Mesenchymal stem cell (in vitro differentiated cells and primary cell): ENCODE results near the gene SLC27A2.
A peak's percentile ranks its signal among the peaks of the same experiment; 100 is the strongest.

Experiments
- DNase-seq: peaks from one replicate; pipeline ENCODE4 v3.0.0-alpha.2; 2013
- H2AFZ ChIP-seq: one replicate; pipeline ENCODE4 v1.6.1; 2013; ENCODE audit warnings: low read depth, mild to moderate bottlenecking, control low read depth, inconsistent platforms, low read length, moderate library complexity
- H2AK5ac ChIP-seq: 2 replicates; pipeline ENCODE4 v1.6.1; 2013; ENCODE audit warnings: low read length, moderate library complexity, mild to moderate bottlenecking, inconsistent platforms; ENCODE audit not compliant: severe bottlenecking
- H2BK120ac ChIP-seq: one replicate; pipeline ENCODE4 v1.6.1; 2013; ENCODE audit warnings: low read depth, mild to moderate bottlenecking, inconsistent platforms, low read length, moderate library complexity
- H2BK12ac ChIP-seq, 2 experiments: one replicate each; pipeline ENCODE4 v1.6.1; 2013; ENCODE audit warnings: inconsistent platforms in 2 of 2, low read length in 2 of 2, mild to moderate bottlenecking in 2 of 2, moderate library complexity in 2 of 2, control low read depth in 1 of 2
- H2BK15ac ChIP-seq: one replicate; pipeline ENCODE4 v1.6.1; 2013; ENCODE audit warnings: mild to moderate bottlenecking, low read depth, inconsistent platforms; ENCODE audit not compliant: poor library complexity, severe bottlenecking
- H2BK5ac ChIP-seq: 2 replicates; pipeline ENCODE4 v1.6.1; 2013; ENCODE audit warnings: low read depth, mild to moderate bottlenecking, low read length, control low read depth, inconsistent platforms; ENCODE audit not compliant: poor library complexity, severe bottlenecking
- H3K14ac ChIP-seq, 2 experiments: one replicate each; pipeline ENCODE4 v1.6.1; 2013; ENCODE audit warnings: inconsistent platforms in 2 of 2, low read length in 2 of 2, control low read depth in 1 of 2, mild to moderate bottlenecking in 1 of 2, moderate library complexity in 1 of 2
- H3K18ac ChIP-seq, 2 experiments: one replicate each; pipeline ENCODE4 v1.6.1; 2013; ENCODE audit warnings: inconsistent platforms in 2 of 2, low read length in 2 of 2, control low read depth in 1 of 2, low read depth in 1 of 2, mild to moderate bottlenecking in 1 of 2
- H3K23ac ChIP-seq, 2 experiments: one replicate each; pipeline ENCODE4 v1.6.1; 2013; ENCODE audit warnings: inconsistent platforms in 2 of 2, low read length in 2 of 2, mild to moderate bottlenecking in 2 of 2, moderate library complexity in 2 of 2, control low read depth in 1 of 2
- H3K27ac ChIP-seq: 2 replicates; pipeline ENCODE4 v1.5.1; 2013; ENCODE audit warnings: mild to moderate bottlenecking, moderate library complexity, low read length, control low read depth, inconsistent platforms; ENCODE audit not compliant: poor library complexity, severe bottlenecking
- H3K27me3 ChIP-seq, 2 experiments: 2 replicates each; pipeline versions ENCODE4 v1.6.1 to v1.7.0; 2013; ENCODE audit warnings: low read length in 2 of 2, mild to moderate bottlenecking in 2 of 2, moderate library complexity in 2 of 2, control low read depth in 1 of 2, inconsistent platforms in 1 of 2; ENCODE audit not compliant: control insufficient read depth in 1 of 2, insufficient read depth in 1 of 2
- H3K36me3 ChIP-seq, 2 experiments: 2 replicates each; pipeline versions ENCODE4 v1.6.1 to v1.7.0; 2013; ENCODE audit warnings: low read length in 2 of 2, control low read depth in 1 of 2, inconsistent platforms in 1 of 2, low read depth in 1 of 2, mild to moderate bottlenecking in 1 of 2; ENCODE audit not compliant: insufficient read depth in 2 of 2, control insufficient read depth in 1 of 2
- H3K4ac ChIP-seq, 2 experiments: one replicate each; pipeline ENCODE4 v1.6.1; 2013; ENCODE audit warnings: inconsistent platforms in 2 of 2, low read length in 2 of 2, mild to moderate bottlenecking in 2 of 2, moderate library complexity in 2 of 2, control low read depth in 1 of 2, low read depth in 1 of 2
- H3K4me1 ChIP-seq: 2 replicates; pipeline ENCODE4 v1.6.1; 2013; ENCODE audit warnings: low read depth, low read length, control low read depth; ENCODE audit not compliant: control insufficient read depth, insufficient read depth
- H3K4me2 ChIP-seq: 2 replicates; pipeline ENCODE4 v1.6.1; 2013; ENCODE audit warnings: low read length, mild to moderate bottlenecking, inconsistent platforms; ENCODE audit not compliant: poor library complexity, severe bottlenecking
- H3K4me3 ChIP-seq, 2 experiments: 2 replicates each; pipeline versions ENCODE4 v1.5.1 to v1.7.0; 2013; ENCODE audit warnings: low read length in 2 of 2, mild to moderate bottlenecking in 2 of 2, control low read depth in 1 of 2, low read depth in 1 of 2; ENCODE audit not compliant: insufficient read depth in 1 of 2
- H3K79me1 ChIP-seq: replicated peaks from 2 replicates; pipeline ENCODE4 v1.6.1; 2013; ENCODE audit warnings: mild to moderate bottlenecking, control low read depth, low read length, inconsistent platforms; ENCODE audit not compliant: poor library complexity, severe bottlenecking
- H3K9ac ChIP-seq: 2 replicates; pipeline ENCODE4 v1.7.0; 2013; ENCODE audit warnings: mild to moderate bottlenecking, low read length, moderate library complexity
- H3K9me3 ChIP-seq: 2 replicates; pipeline ENCODE4 v1.7.0; 2013; ENCODE audit warnings: mild to moderate bottlenecking, low read length; ENCODE audit not compliant: control insufficient read depth
- H4K8ac ChIP-seq: one replicate; pipeline ENCODE4 v1.6.1; 2013; ENCODE audit warnings: inconsistent platforms, mild to moderate bottlenecking, low read length, moderate library complexity
- H4K91ac ChIP-seq: one replicate; pipeline ENCODE4 v1.6.1; 2013; ENCODE audit warnings: mild to moderate bottlenecking, low read length, inconsistent platforms
- WGBS: methylation state at CpG from one replicate; pipeline ENCODE4 v1.1.7; 2013; ENCODE audit warnings: mixed read lengths; 5-methylcytosine and 5-hydroxymethylcytosine counted together

SLC27A2 gene

GRCh38 chr15:50236433-50236832 is 54.4 kb downstream of the SLC27A2 start:
- H3K27ac ChIP-seq: no peak overlapping the region
- H4K8ac ChIP-seq: no peak overlapping the region
- no peak overlapping the region for H3K9ac ChIP-seq
- H2BK5ac ChIP-seq: no peak overlapping the region
- no peak overlapping the region for H2BK15ac ChIP-seq
- no peaks in the 10 kb centered on the region for H3K27me3 ChIP-seq
- H3K9me3 ChIP-seq: no peaks in the 10 kb centered on the region
- 92% methylated on average over 9 of the region's 9 CpGs for WGBS
- no peak overlapping the region for H3K23ac ChIP-seq
- no peak overlapping the region for H2BK12ac ChIP-seq
- no peaks in the 10 kb centered on the region for H3K36me3 ChIP-seq
- no peak overlapping the region for H3K4me3 ChIP-seq
- H3K18ac ChIP-seq: no peak overlapping the region
- H3K4me1 ChIP-seq: no peaks in the 10 kb centered on the region
- no peaks in the 10 kb centered on the region for H3K79me1 ChIP-seq
- no peak overlapping the region for H2AK5ac ChIP-seq
- H3K4me2 ChIP-seq: no peak overlapping the region
- DNase-seq: no peak
- no peak overlapping the region for H4K91ac ChIP-seq
- no peak overlapping the region for H2BK120ac ChIP-seq
- H3K14ac ChIP-seq: no peak overlapping the region
- H2AFZ ChIP-seq: no peak overlapping the region
- H3K4ac ChIP-seq: no peak overlapping the region

- Histone ChIP-seq H3K9ac (no peak overlapping the region), H2BK15ac (no peak overlapping the region), H3K27ac (no peak overlapping the region), H4K8ac (no peak overlapping the region), H2BK5ac (no peak overlapping the region), H3K4me1 (no peaks in the 10 kb centered on the region), H2BK120ac (no peak overlapping the region), H3K14ac (no peak overlapping the region), H2AFZ (no peak overlapping the region), H3K4ac (no peak overlapping the region), H4K91ac (no peak overlapping the region), H3K79me1 (no peaks in the 10 kb centered on the region), H2AK5ac (no peak overlapping the region), H3K23ac (no peak overlapping the region), H3K18ac (no peak overlapping the region), H3K27me3 (no peaks in the 10 kb centered on the region), H3K9me3 (no peaks in the 10 kb centered on the region), H3K4me2 (no peak overlapping the region), H3K4me3 (no peak overlapping the region), H3K36me3 (no peaks in the 10 kb centered on the region), H2BK12ac (no peak overlapping the region)
- 83% methylated on average over 2 of the region's 2 CpGs for WGBS
- DNase-seq: no peak
Measured at GRCh38 chr15:50238255-50238654, 56.3 kb downstream of the SLC27A2 start.

DNA sequence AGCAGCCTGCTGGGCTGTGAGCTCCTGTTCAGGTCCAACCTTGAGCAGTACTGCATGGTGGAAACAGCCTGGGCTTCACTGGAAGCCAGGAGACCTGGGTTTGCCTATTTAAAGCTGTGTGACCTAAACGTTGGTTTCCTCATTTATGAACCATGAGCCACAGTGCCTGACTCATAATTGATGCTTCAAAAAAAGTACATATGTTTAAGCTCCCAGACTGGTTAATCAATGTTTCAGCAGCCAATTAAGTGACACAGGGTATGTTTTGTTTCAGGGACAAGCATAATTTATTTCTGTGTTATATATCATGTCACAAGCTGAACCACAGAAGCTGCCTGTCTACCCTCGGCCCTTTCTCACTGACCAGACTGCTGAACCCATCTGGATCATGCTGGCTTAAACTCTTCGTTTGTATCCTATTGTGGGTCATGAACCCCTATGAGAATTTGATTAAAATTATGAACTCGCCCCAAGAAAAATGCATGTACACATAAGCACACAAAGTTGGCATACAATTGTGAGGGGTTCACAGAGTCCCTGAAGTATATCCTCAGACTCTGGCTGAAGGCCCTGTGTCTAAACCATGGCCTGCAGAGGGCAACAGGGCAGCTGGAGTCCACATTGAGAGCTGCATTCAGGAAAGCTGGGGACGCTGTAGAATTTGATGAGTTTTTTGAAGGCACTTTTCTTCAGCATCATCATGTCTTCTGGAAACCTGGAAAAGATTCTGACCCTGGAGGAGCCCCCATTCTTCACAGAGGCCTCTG is 59.9 kb downstream of the SLC27A2 start:
- no peak overlapping the region for H2AFZ ChIP-seq
- no peak overlapping the region for H4K91ac ChIP-seq
- H3K36me3 ChIP-seq: no peaks in the 10 kb centered on the region
- H2BK12ac ChIP-seq: no peak overlapping the region
- peak; percentile 51 for DNase-seq
- H4K8ac ChIP-seq: no peak overlapping the region
- H2AK5ac ChIP-seq: no peak overlapping the region
- H3K27ac ChIP-seq: no peak overlapping the region
- H3K18ac ChIP-seq: no peak overlapping the region
- no peak overlapping the region for H2BK120ac ChIP-seq
- H3K14ac ChIP-seq: no peak overlapping the region
- H3K79me1 ChIP-seq: no peaks in the 10 kb centered on the region
- no peak overlapping the region for H3K9ac ChIP-seq
- H2BK15ac ChIP-seq: no peak overlapping the region
- H3K9me3 ChIP-seq: no peaks in the 10 kb centered on the region
- no peak overlapping the region for H3K4me3 ChIP-seq
- H3K27me3 ChIP-seq: no peaks in the 10 kb centered on the region
- H3K23ac ChIP-seq: no peak overlapping the region
- no peak overlapping the region for H2BK5ac ChIP-seq
- WGBS: 72% methylated on average over 5 of the region's 5 CpGs
- no peak overlapping the region for H3K4me2 ChIP-seq
- no peaks in the 10 kb centered on the region for H3K4me1 ChIP-seq
- no peak overlapping the region for H3K4ac ChIP-seq

- Histone ChIP-seq H3K9me3 (no peaks in the 10 kb centered on the region), H3K27ac (no peak overlapping the region), H3K14ac (no peak overlapping the region), H2BK12ac (no peak overlapping the region), H3K4me3 (no peak overlapping the region), H2AK5ac (no peak overlapping the region), H3K79me1 (no peaks in the 10 kb centered on the region), H3K18ac (no peak overlapping the region), H2BK120ac (no peak overlapping the region), H2BK5ac (no peak overlapping the region), H3K4ac (no peak overlapping the region), H3K4me1 (peaks cover 2% of the 10 kb centered on the region), H3K27me3 (no peaks in the 10 kb centered on the region), H3K4me2 (no peak overlapping the region), H2AFZ (no peak overlapping the region), H3K23ac (no peak overlapping the region), H2BK15ac (no peak overlapping the region), H4K8ac (no peak overlapping the region), H4K91ac (no peak overlapping the region), H3K36me3 (no peaks in the 10 kb centered on the region), H3K9ac (no peak overlapping the region)
- WGBS: 96% methylated on average over 1 of the region's 1 CpG
- DNase-seq: no peak
Measured at GRCh38 chr15:50244153-50244552, 62.2 kb downstream of the SLC27A2 start.
